Upper lobe of right lung (tissue), 1 donor: ENCODE measurements around the gene CD207. TPM values are rescaled to one million over a fixed set of nuclear protein-coding genes. Genes with fewer than 3 reads are reported as not detected.
"Not testable (repeated sequence)": the region's sequence is repeated elsewhere in the genome, so short reads cannot be mapped to it uniquely, and the experiment has no call there.

Source experiments
- ATAC-seq: fragments of 200-7000 bp; cut with Tn5 transposase; one replicate; pipeline ENCODE4 v1.9.1; 2020; ENCODE audit warnings: mild to moderate bottlenecking, moderate library complexity
- DNase-seq: peaks from one replicate; pipeline ENCODE4 v3.0.0-alpha.2; 2020
- H3K27ac ChIP-seq: fragments of 200-600 bp; one replicate; pipeline ENCODE4 v1.8.0; 2022
- H3K27me3 ChIP-seq: fragments of 200-600 bp; one replicate; pipeline ENCODE4 v1.8.0; 2022; ENCODE audit warnings: mild to moderate bottlenecking
- H3K36me3 ChIP-seq: fragments of 200-600 bp; one replicate; pipeline ENCODE4 v1.8.0; 2022
- H3K4me1 ChIP-seq: fragments of 200-600 bp; one replicate; pipeline ENCODE4 v1.8.0; 2022
- H3K4me3 ChIP-seq: fragments of 200-600 bp; one replicate; pipeline ENCODE4 v1.8.0; 2022; ENCODE audit warnings: mild to moderate bottlenecking
- H3K9me3 ChIP-seq: fragments of 200-600 bp; one replicate; pipeline ENCODE4 v1.8.0; 2022
- intact Hi-C: fragments of 100-400 bp; cut with DNase I; formaldehyde crosslinking; loops from one replicate; pipeline ENCODE4 v1.11.0; 2022
- total RNA-seq: library from RNA; stranded (reverse); fragmentation: NEBNext Ultra II Directional; extraction: Animal tissue kit (Norgen Biotek cat#: 25700); gene quantifications from one replicate; pipeline ENCODE4 v1.2.1, GENCODE V29; 2021
- TF ChIP-seq, protein P1 (sequence below): fragments of 200-600 bp; IDR thresholded peaks from one replicate; pipeline ENCODE4 v1.8.0; 2022; ENCODE audit warnings: antibody characterized with exemption
- donor health status: DM: no; HTN: yes; CAD: no; lungs with severe emphysema.

Gene CD207
- total RNA-seq, 1 donor from 2014 or later = 3.6 TPM

- no peak for DNase-seq
- Histone ChIP-seq H3K36me3 (no peaks in the 10 kb centered on the region), H3K4me1 (no peaks in the 10 kb centered on the region), H3K9me3 (no peaks in the 10 kb centered on the region), H3K4me3 (no peak overlapping the region), H3K27me3 (peaks cover 4% of the 10 kb centered on the region), H3K27ac (no peak overlapping the region)
- intact Hi-C loops = no loop called here
- ATAC-seq = no peak
- TF ChIP-seq, protein P1, sequence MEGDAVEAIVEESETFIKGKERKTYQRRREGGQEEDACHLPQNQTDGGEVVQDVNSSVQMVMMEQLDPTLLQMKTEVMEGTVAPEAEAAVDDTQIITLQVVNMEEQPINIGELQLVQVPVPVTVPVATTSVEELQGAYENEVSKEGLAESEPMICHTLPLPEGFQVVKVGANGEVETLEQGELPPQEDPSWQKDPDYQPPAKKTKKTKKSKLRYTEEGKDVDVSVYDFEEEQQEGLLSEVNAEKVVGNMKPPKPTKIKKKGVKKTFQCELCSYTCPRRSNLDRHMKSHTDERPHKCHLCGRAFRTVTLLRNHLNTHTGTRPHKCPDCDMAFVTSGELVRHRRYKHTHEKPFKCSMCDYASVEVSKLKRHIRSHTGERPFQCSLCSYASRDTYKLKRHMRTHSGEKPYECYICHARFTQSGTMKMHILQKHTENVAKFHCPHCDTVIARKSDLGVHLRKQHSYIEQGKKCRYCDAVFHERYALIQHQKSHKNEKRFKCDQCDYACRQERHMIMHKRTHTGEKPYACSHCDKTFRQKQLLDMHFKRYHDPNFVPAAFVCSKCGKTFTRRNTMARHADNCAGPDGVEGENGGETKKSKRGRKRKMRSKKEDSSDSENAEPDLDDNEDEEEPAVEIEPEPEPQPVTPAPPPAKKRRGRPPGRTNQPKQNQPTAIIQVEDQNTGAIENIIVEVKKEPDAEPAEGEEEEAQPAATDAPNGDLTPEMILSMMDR = no peak
Measured at GRCh38 chr2:70799706-70800105, 35.9 kb downstream of the CD207 start.

GRCh38 chr2:70797996-70798395 lies 37.6 kb downstream of the CD207 start:
- DNase-seq, H3K27ac ChIP-seq, H3K4me1 ChIP-seq, H3K36me3 ChIP-seq, H3K9me3 ChIP-seq, H3K4me3 ChIP-seq, ATAC-seq, intact Hi-C loops: not testable (repeated sequence)
- peaks cover 17% of the 10 kb centered on the region for H3K27me3 ChIP-seq

DNA sequence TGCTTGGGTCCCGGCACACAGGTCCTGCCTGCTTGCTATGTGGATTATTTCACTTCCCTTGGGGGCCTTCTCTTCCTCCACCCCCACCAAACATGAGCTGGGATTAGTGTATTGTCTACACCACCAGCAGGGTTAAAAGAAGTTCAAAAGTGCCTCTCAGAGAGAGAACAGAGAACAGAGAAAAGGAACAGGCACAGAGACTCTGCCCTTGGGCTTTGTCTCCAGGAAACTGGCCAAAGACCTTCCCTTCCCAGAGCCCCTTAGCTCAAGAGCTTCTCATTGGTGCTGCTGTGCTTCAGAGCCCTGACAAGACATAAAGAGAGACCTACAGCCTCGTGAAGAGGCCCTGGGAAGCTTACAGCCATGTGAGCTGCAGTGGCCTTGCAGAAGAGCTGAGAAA lies 38.1 kb downstream of the CD207 start:
- H3K9me3 ChIP-seq = no peaks in the 10 kb centered on the region
- DNase-seq = no peak
- no peak for ATAC-seq
- H3K27me3 ChIP-seq = peaks cover 17% of the 10 kb centered on the region
- H3K36me3 ChIP-seq = no peaks in the 10 kb centered on the region
- H3K27ac ChIP-seq = no peak overlapping the region
- intact Hi-C loops = no loop called here
- H3K4me3 ChIP-seq = no peak overlapping the region
- no peaks in the 10 kb centered on the region for H3K4me1 ChIP-seq
- TF ChIP-seq, protein P1 = no peak

GRCh38 chr2:70796262-70796661 lies 39.4 kb downstream of the CD207 start:
- H3K9me3 ChIP-seq = no peaks in the 10 kb centered on the region
- intact Hi-C loops = no loop called here
- H3K27me3 ChIP-seq = peaks cover 24% of the 10 kb centered on the region
- no peaks in the 10 kb centered on the region for H3K36me3 ChIP-seq
- DNase-seq = no peak
- no peaks in the 10 kb centered on the region for H3K4me1 ChIP-seq
- no peak overlapping the region for H3K27ac ChIP-seq
- no peak overlapping the region for H3K4me3 ChIP-seq
- TF ChIP-seq, protein P1 = no peak
- no peak for ATAC-seq

- Histone ChIP-seq H3K27me3 (peaks cover 32% of the 10 kb centered on the region), H3K36me3 (no peaks in the 10 kb centered on the region), H3K4me1 (peaks cover 3% of the 10 kb centered on the region), H3K4me3 (no peak overlapping the region), H3K9me3 (no peaks in the 10 kb centered on the region), H3K27ac (no peak overlapping the region)
- ATAC-seq (no peak), DNase-seq (no peak)
- TF ChIP-seq, protein P1 = no peak
- intact Hi-C loops = no loop called here
Measured at GRCh38 chr2:70795164-70795995, 40.2 kb downstream of the CD207 start.

- intact Hi-C loops = no loop called here
- no peaks in the 10 kb centered on the region for H3K36me3 ChIP-seq
- H3K27me3 ChIP-seq = peaks cover 42% of the 10 kb centered on the region
- DNase-seq = no peak
- H3K9me3 ChIP-seq = no peaks in the 10 kb centered on the region
- no peak overlapping the region for H3K27ac ChIP-seq
- ATAC-seq = peak; percentile 57
- H3K4me3 ChIP-seq = no peak overlapping the region
- peaks cover 9% of the 10 kb centered on the region for H3K4me1 ChIP-seq
- TF ChIP-seq, protein P1 = no peak
Measured at GRCh38 chr2:70793450-70793849, 42.2 kb downstream of the CD207 start.
